GM19099 (cell line): ENCODE data around the gene HECTD4.

Experiments used
- POLR2A ChIP-seq: IDR thresholded peaks from 3 replicates; pipeline ENCODE4 v1.6.1; 2011; ENCODE audit warnings: low read depth; ENCODE audit not compliant: insufficient read length; ENCODE audit errors: extremely low read depth

Gene HECTD4

DNA sequence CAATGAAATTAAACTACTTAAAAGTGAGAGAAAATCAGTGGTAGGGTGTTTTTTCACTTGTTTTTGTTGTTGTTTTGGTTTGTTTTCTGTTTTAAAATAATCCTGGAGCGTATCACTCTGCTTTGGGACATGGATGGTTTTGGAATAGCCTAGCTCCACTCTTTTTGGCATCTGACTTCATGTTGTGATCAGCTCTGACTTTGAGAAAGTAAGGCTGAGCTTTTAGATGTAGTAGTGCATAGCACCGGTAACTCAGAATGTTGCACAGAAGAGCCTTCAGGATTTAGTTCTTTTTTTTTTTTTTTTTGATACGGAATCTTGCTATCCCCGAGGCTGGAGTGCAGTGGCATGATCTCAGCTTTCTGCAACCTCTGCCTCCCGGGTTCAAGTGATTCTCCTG, 248.8 kb downstream of the HECTD4 start:
- no peak for TF ChIP-seq POLR2A

- no peak for TF ChIP-seq POLR2A
Observed at GRCh38 chr12:112131686-112132085, 250.5 kb downstream of the HECTD4 start.

GRCh38 chr12:112130441-112130998, 251.7 kb downstream of the HECTD4 start:
- peak; percentile 38 for TF ChIP-seq POLR2A

GRCh38 chr12:112126911-112127310, 255.3 kb downstream of the HECTD4 start:
- TF ChIP-seq POLR2A: no peak

GRCh38 chr12:112126000-112126438, 256.2 kb downstream of the HECTD4 start:
- TF ChIP-seq POLR2A: peak; percentile 13

- TF ChIP-seq POLR2A: peak; percentile 99
Observed at GRCh38 chr12:112125250-112125999, 256.8 kb downstream of the HECTD4 start, which contains the start of gene TRAFD1. TRAFD1 (plus strand) TSS chr12:112125560; CDS start chr12:112130523, 4,963 bp downstream.

DNA sequence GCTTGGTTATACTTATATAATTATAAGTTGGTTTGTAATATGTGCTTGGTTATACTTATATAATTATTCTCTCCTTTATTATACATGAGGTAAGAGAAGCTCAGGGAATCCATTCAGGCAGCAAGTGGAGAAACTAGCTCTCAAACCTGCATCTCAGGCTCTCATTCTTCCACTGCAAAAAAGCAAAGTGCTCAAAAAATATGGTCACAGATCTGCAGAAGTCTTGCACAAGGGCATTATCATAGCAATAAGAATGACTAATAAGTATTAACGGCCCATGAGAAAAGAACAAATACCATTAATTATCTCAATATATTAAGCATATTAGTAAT, 257.3 kb downstream of the HECTD4 start:
- TF ChIP-seq POLR2A: no peak

GRCh38 chr12:112122823-112123690, 259.2 kb downstream of the HECTD4 start:
- no peak for TF ChIP-seq POLR2A

DNA sequence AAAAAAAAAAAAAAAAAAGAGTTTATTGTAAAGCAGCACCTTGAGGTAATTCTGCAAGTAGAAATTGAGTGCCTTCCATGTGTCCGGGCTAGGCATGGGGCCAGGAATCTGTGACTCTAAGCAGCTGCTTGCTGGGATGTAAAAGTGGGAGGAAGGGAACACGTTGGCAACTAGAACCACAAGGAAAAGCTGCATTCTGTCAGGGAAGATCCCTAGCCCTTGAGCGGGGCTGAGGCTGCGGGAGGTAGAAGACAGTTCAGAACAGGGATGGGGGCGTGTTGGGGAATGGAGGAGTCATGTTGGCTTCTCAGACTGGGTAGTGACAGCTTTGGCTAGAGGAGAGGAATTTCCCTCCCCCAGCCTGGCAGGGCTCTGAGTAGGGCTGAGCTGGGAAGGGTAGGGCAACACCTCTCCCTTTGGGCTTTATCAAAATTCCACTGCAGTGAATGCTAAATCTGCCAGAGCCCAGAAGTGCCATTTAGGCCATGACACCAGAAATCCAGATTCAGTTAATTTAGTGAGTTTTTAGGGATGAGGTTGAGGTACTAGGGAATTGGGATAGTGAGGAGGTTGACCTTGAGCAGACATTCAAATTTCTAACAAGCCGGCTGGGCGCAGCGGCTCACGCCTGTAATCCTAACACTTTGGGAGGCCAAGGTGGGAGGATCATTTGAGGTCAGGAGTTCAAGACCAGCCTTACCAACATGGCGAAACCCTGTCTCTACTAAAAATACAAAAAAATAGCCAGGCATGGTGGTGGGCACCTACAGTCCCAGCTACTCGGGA, 260.3 kb downstream of the HECTD4 start:
- TF ChIP-seq POLR2A: no peak

DNA sequence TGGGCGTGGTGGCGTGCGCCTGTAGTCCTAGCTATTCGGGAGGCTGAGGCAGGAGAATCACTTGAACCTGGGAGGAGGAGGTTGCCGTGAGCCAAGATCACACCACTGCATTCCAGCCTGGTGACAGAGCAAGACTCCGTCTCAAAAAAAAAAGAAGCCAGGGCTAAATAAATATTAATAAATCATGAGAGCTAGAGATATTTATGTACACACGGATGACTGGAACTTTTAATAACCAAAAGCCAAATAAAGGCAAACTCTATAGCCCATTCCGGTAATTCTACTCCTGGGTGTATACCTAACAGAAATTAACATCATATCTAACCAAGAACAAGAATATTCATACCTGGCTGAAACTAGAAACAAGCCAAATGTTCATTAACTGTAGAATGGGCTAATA, 264.5 kb downstream of the HECTD4 start:
- no peak for TF ChIP-seq POLR2A

GRCh38 chr12:112116232-112117060, 265.8 kb downstream of the HECTD4 start:
- TF ChIP-seq POLR2A: no peak

DNA sequence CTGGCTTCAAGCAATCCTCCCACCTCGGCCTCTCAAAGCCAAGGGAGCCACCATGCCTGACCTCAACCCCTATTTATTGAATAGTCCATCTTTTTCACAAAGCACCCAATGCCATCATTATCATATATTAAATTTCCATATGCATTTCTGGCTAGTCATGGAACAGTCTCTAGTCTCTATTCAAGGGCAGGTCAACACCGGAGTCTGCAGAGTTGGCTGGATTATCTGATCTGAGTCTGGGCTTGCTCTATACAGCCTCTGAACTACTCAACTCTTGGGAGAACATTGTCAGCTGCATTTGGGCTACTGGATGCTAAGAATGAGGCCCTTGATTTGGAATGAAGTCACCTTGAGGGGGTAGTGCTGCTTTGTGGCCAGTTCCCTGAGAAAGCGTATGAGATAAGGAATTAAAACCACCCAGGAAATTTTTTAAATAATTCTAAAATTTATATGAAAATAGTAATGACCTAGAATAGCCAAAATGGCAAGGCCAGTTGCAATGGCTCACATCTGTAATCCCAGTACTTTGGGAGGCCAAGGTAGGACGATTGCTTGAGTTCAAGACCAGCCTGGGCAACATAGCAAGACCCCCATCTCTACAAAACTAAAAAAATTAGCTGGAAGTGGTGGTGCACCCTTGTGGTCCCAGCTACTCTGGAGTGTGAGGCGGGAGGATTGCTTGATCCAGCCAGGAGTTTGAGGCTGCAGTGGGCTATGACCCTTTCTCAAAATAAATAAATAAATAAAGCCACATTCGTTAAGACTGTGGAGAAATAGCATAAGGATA, 266.8 kb downstream of the HECTD4 start:
- TF ChIP-seq POLR2A: no peak

GRCh38 chr12:112112409-112113133, 269.7 kb downstream of the HECTD4 start:
- TF ChIP-seq POLR2A: no peak
